ENCODE data around the gene IGFBP7.

Gene IGFBP7

DNA sequence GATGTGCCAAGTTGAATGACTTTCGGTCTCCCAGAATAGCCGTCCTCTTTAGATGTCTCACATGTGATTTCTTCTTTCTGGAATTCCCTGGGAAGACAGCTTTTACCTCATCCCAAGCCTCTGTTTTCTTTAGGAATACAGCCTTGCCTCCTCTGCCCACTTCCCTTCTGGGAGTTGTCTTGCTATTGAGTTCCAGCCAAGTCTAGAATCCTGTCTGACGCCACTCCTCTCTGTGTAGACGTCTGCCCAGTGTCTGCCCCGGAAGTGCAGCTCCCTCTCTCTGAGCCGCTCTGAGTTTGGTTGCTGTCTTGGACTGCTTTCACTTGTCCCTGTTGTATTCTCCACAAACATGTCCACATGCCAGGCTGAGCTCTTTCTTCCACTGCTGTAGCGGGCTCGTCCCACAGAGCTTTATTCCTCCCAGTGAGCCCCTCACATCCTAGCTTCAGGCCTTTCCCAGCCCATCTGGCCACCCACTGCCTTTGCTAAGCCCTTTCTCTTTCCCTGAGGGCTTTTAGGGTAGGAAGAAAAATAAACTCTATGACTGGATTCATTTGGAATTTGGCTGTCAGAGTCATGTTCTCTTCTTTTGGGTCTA, 9.0 kb upstream of the IGFBP7 start:
- TF ChIP-seq, protein P1, sequence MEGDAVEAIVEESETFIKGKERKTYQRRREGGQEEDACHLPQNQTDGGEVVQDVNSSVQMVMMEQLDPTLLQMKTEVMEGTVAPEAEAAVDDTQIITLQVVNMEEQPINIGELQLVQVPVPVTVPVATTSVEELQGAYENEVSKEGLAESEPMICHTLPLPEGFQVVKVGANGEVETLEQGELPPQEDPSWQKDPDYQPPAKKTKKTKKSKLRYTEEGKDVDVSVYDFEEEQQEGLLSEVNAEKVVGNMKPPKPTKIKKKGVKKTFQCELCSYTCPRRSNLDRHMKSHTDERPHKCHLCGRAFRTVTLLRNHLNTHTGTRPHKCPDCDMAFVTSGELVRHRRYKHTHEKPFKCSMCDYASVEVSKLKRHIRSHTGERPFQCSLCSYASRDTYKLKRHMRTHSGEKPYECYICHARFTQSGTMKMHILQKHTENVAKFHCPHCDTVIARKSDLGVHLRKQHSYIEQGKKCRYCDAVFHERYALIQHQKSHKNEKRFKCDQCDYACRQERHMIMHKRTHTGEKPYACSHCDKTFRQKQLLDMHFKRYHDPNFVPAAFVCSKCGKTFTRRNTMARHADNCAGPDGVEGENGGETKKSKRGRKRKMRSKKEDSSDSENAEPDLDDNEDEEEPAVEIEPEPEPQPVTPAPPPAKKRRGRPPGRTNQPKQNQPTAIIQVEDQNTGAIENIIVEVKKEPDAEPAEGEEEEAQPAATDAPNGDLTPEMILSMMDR (IDR thresholded peaks at IDR 0.05; ENCODE audit: control insufficient read depth, extremely low read depth, insufficient read depth), result no peak
- DNase-seq (ENCODE audit: low read depth), result no peak
- H3K4me3 ChIP-seq (ENCODE audit: low read depth, low read length), result no peak overlapping the region

DNA sequence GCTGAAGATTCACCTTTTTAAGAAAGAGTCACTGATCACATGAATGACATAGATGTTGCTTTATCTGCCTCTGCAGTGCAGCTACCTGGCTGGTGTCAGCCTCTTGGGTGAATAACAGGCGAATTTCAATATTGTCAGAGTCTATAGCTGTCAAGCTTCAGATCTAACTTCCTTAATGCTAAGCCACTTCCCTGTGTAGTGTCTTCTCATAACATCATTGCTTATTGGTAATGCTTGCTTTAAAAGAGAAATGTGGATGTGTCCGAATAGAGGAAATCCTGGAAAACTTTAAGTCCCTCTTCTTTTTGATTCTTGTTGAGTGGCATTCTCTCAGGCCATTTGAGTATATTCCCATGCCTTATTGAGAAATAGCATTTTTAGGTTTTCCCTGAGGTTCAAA, 7.3 kb upstream of the IGFBP7 start:
- H3K4me3 ChIP-seq (ENCODE audit: low read depth, low read length), result no peak overlapping the region
- no peak for DNase-seq (ENCODE audit: low read depth)
- TF ChIP-seq, protein P1 (IDR thresholded peaks at IDR 0.05; ENCODE audit: control insufficient read depth, extremely low read depth, insufficient read depth), result no peak

- no peak for DNase-seq (ENCODE audit: low read depth)
- TF ChIP-seq, protein P1 (IDR thresholded peaks at IDR 0.05; ENCODE audit: control insufficient read depth, extremely low read depth, insufficient read depth), result no peak
These were observed 6.1 kb upstream of the IGFBP7 start for GRCh38 chr4:57116245-57116644.

DNA sequence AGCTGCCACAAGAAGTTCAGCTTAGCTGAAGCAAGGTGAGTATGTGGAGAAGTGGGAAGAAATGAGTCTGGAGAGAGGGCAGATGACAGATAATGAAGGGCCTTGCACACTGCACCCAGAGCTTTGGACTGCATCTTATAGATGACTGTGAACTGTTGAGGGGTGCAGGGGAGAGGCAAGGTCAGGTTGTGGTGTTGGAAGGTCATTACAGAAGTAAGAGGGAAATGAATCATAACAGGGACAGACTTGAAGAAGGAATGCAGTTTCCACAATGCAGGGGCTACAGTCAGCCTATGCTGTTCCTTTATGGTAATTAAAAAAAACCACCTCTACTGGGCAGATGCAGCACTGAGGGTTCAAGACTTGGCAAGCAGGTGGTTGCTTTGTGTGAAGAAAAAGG, 4.8 kb upstream of the IGFBP7 start:
- TF ChIP-seq, protein P1 (IDR thresholded peaks at IDR 0.05; ENCODE audit: control insufficient read depth, extremely low read depth, insufficient read depth), result no peak
- no peak overlapping the region for H3K4me3 ChIP-seq (ENCODE audit: low read depth, low read length)
- no peak for DNase-seq (ENCODE audit: low read depth)

More at GRCh38 chr4:57116245-57116644, 6.1 kb upstream of the IGFBP7 start:
- no peak overlapping the region for H3K4me3 ChIP-seq (ENCODE audit: low read depth, low read length)

DNA sequence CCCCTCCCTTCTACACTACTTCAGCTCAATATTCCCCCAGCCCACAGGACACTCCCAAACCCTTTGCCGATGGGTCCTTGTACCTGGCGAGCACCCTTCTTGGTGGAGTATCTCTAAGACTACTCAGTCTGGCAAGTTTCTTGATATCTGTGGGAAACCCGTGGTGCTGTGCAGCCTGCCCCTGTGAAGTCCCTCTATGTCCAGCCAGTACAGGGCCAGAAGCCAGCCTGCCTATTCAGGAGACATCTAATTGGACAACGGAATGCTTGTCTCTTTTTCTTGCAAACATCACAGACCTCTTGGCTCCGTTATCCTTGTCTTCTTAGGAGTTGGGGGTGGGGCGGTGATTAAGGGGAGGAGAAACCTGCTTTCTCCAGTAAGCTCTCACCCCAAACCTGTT, 3.7 kb upstream of the IGFBP7 start:
- no peak for DNase-seq (ENCODE audit: low read depth)
- TF ChIP-seq, protein P1 (IDR thresholded peaks at IDR 0.05; ENCODE audit: control insufficient read depth, extremely low read depth, insufficient read depth), result no peak
- no peak overlapping the region for H3K4me3 ChIP-seq (ENCODE audit: low read depth, low read length)

GRCh38 chr4:57110640-57111511, 691 bp upstream of the IGFBP7 start:
- TF ChIP-seq, protein P1 (IDR thresholded peaks at IDR 0.05; ENCODE audit: control insufficient read depth, extremely low read depth, insufficient read depth), result no peak
- no peak overlapping the region for H3K4me3 ChIP-seq (ENCODE audit: low read depth, low read length)
- DNase-seq (ENCODE audit: low read depth), result no peak
